ENCODE measurements around the gene CAMTA1. TPM values are rescaled to one million over a fixed set of nuclear protein-coding genes. Genes with fewer than 3 reads are reported as not detected.

The CAMTA1 gene
- polyA plus RNA-seq, 1 donor from 2014 or later = 162 TPM

GRCh38 chr1:7727809-7728471 lies 942.7 kb downstream of the CAMTA1 start:
- Histone ChIP-seq H4K20me1 (ENCODE audit: insufficient read depth) (peaks cover 25% of the 10 kb centered on the region), H3K9me2 (ENCODE audit: insufficient read depth, low read length) (no peaks in the 10 kb centered on the region), H3K4me2 (ENCODE audit: low read length) (no peak overlapping the region), H3K9me3 (ENCODE audit: low read length) (no peaks in the 10 kb centered on the region), H2AFZ (ENCODE audit: low read depth, low read length) (no peak overlapping the region), H3K27ac (ENCODE audit: low read length) (no peak overlapping the region), H3K36me3 (ENCODE audit: insufficient read depth, low read length) (peaks cover 10% of the 10 kb centered on the region), H3K9ac (ENCODE audit: low read length) (no peak overlapping the region), H3K4me3 (ENCODE audit: low read length) (no peak overlapping the region), H3K79me2 (replicated peaks; ENCODE audit: insufficient read depth, low read length) (peaks cover 57% of the 10 kb centered on the region), H3K27me3 (ENCODE audit: insufficient read depth, low read depth, low read length) (no peaks in the 10 kb centered on the region), H3F3A (ENCODE audit: insufficient read depth, low read length, poor library complexity, severe bottlenecking) (no peaks in the 10 kb centered on the region)
- TF ChIP-seq CTCF (IDR thresholded peaks at IDR 0.05; ENCODE audit: poor library complexity, severe bottlenecking) = no peak

GRCh38 chr1:7729761-7730160 lies 944.5 kb downstream of the CAMTA1 start:
- H3K9me2 ChIP-seq (ENCODE audit: insufficient read depth, low read length) = no peaks in the 10 kb centered on the region
- no peaks in the 10 kb centered on the region for H3K9me3 ChIP-seq (ENCODE audit: low read length)
- H2AFZ ChIP-seq (ENCODE audit: low read depth, low read length) = no peak overlapping the region
- no peaks in the 10 kb centered on the region for H3K27me3 ChIP-seq (ENCODE audit: insufficient read depth, low read depth, low read length)
- H3K79me2 ChIP-seq (replicated peaks; ENCODE audit: insufficient read depth, low read length) = peaks cover 50% of the 10 kb centered on the region
- peaks cover 22% of the 10 kb centered on the region for H3K36me3 ChIP-seq (ENCODE audit: insufficient read depth, low read length)
- no peak overlapping the region for H3K27ac ChIP-seq (ENCODE audit: low read length)
- H3K9ac ChIP-seq (ENCODE audit: low read length) = no peak overlapping the region
- no peaks in the 10 kb centered on the region for H3F3A ChIP-seq (ENCODE audit: insufficient read depth, low read length, poor library complexity, severe bottlenecking)
- no peak for TF ChIP-seq REST (IDR thresholded peaks at IDR 0.05; ENCODE audit: borderline replicate concordance)
- no peak for TF ChIP-seq MXI1 (conservative IDR thresholded peaks at IDR 0.05; ENCODE audit: poor library complexity, severe bottlenecking)
- no peak for TF ChIP-seq CTCF (IDR thresholded peaks at IDR 0.05; ENCODE audit: poor library complexity, severe bottlenecking)
- TF ChIP-seq POLR2AphosphoS5 (IDR thresholded peaks at IDR 0.05) = no peak
- no peak for TF ChIP-seq RAD21 (conservative IDR thresholded peaks at IDR 0.05)
- no peak for TF ChIP-seq SMC3 (conservative IDR thresholded peaks at IDR 0.05; ENCODE audit: poor library complexity)
- no peak for TF ChIP-seq TAF1 (IDR thresholded peaks at IDR 0.05; ENCODE audit: low read depth)
- TF ChIP-seq EP300 (conservative IDR thresholded peaks at IDR 0.05; ENCODE audit: poor library complexity, severe bottlenecking) = no peak
- TF ChIP-seq EZH2 (IDR thresholded peaks at IDR 0.05; ENCODE audit: borderline replicate concordance, insufficient read depth, low read length, poor library complexity, severe bottlenecking) = no peak
- peaks cover 22% of the 10 kb centered on the region for H4K20me1 ChIP-seq (ENCODE audit: insufficient read depth)
- H3K4me2 ChIP-seq (ENCODE audit: low read length) = no peak overlapping the region
- H3K4me3 ChIP-seq (ENCODE audit: low read length) = no peak overlapping the region

Data from neural cell (in vitro differentiated cells).